GM13977 (cell line): ENCODE results near the gene GTPBP4.
"Not testable (repeated sequence)": the region's sequence is repeated elsewhere in the genome, so short reads cannot be mapped to it uniquely, and the experiment has no call there.

ENCODE experiments used
- DNase-seq: peaks from one replicate; pipeline ENCODE4 v3.0.0; 2012; ENCODE audit warnings: low spot score
- in situ Hi-C: fragments of 300-500 bp; cut with MboI; formaldehyde crosslinking; loops from one replicate; pipeline ENCODE4 v1.12.0; 2022; ENCODE audit warnings: low sequenced_read_pairs, low pct_unique_long_range_greater_than_20kb, mixed read lengths, inconsistent platforms; ENCODE audit not compliant: unreplicated experiment
- TF ChIP-seq, protein P1 (sequence below): IDR thresholded peaks from 2 replicates; pipeline ENCODE4 v1.5.1; 2012; ENCODE audit warnings: mild to moderate bottlenecking, control low read depth; ENCODE audit not compliant: insufficient read depth; ENCODE audit errors: extremely low read depth, missing control alignments

Gene GTPBP4

DNA sequence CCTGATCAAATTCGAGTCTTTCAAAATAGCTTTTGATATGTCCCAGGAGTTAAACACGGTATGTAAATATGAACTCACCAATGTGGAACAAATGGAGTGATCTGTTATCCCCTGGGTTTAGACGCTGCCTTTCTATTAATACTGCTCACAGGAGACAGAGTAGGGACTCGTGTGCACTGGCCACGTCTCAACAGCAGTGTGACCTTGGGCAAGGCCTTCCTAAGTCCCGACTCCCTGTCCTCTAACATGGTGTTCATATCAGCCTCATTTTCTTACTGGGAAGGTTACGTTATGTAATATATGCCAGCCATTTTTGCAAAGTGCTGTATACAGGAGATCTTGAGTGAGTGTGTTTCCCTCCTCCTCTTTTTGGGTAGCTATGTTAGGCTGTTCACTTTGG is 69.8 kb downstream of the GTPBP4 start:
- TF ChIP-seq, protein P1, sequence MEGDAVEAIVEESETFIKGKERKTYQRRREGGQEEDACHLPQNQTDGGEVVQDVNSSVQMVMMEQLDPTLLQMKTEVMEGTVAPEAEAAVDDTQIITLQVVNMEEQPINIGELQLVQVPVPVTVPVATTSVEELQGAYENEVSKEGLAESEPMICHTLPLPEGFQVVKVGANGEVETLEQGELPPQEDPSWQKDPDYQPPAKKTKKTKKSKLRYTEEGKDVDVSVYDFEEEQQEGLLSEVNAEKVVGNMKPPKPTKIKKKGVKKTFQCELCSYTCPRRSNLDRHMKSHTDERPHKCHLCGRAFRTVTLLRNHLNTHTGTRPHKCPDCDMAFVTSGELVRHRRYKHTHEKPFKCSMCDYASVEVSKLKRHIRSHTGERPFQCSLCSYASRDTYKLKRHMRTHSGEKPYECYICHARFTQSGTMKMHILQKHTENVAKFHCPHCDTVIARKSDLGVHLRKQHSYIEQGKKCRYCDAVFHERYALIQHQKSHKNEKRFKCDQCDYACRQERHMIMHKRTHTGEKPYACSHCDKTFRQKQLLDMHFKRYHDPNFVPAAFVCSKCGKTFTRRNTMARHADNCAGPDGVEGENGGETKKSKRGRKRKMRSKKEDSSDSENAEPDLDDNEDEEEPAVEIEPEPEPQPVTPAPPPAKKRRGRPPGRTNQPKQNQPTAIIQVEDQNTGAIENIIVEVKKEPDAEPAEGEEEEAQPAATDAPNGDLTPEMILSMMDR: no peak
- DNase-seq: no peak
- in situ Hi-C loops: no loop called here

DNA sequence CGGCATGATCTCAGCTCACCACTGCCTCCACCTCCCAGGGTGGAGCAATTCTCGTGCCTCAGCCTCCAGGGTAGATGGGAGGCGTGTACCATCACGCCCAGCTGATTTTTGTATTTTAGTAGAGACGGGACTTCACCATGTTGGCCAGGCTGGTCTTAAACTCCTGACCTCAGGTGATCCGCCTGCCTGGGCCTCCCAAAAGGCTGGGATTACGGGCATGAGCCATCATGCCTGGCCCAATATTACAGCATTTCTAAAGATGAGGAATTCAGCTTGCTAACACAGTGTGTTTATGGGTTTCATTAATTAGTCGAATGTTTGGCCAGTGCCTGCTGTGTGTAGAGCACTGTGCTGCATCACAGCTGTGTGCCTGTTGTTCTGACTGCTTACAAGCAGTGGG is 71.7 kb downstream of the GTPBP4 start:
- TF ChIP-seq, protein P1: no peak
- no peak for DNase-seq
- in situ Hi-C loops: no loop called here

DNA sequence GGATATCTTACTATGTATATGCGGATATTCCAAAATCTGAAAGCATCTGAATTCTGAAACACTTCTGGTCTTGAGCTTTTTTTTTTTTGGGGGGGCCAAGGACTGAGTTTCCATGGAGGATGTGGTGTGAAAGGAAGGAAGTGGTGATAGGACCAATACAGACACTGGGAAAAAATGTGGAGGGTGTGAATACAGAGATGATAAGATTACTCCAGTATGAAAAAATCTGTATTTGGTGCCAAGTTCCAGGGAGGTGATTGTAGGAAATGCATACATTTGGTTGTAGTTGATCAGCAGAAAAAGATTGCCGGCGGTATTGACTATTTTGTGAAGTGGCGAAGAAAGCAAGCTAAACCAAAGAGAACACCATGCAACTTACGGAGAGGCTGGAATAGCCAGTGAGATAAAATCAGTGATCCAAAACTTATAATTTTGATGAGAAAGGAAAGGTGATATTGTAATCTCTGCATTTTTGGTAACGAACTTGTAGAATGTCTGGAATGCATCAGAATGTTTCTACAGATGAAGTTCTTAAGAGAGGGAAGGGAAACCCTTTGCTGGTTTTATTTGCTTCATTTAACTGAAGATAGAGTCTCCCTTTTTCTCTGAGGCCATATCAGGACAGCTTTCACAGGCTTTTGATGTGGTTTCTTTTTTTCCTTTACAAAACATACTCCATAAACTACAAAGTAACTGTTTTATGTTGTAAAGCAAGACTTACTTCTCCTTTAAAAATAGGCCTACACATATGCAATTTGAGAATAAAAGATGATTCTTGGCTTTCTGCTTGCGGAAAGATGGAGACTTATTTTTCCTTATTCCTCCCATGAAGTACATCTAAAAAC is 73.9 kb downstream of the GTPBP4 start:
- DNase-seq: no peak
- in situ Hi-C loops: no loop called here
- TF ChIP-seq, protein P1: no peak

DNA sequence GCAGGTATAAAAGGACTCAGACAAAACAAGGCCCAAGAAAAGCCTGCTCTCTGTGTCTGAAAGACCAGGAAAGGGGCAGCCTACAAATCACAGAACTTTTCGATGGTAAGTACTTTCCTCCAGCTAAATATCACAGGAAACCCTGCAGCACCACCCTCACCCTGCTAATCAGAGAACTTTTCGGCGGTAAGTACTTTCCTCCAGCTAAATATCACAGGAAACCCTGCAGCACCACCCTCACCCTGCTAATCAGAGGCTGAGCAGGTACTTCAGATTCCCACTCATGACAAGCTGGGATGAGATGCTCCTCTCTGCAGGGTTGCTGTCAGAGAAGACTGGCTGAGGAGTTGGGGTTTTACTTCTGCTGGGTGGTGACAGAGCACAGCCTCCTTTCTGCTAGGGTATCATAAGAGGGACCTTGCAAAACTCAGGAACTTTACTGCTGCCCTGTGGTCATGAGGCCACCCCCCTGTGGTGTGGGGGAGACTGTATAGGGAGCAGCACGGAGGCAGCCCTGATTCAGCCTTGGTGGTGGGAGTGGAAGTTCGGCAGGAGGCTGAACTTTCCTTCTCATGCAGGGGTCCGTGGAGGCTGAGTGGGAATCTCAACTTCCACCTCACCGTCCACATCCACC is 75.1 kb downstream of the GTPBP4 start:
- DNase-seq: no peak
- in situ Hi-C loops: no loop called here
- TF ChIP-seq, protein P1: no peak

DNA sequence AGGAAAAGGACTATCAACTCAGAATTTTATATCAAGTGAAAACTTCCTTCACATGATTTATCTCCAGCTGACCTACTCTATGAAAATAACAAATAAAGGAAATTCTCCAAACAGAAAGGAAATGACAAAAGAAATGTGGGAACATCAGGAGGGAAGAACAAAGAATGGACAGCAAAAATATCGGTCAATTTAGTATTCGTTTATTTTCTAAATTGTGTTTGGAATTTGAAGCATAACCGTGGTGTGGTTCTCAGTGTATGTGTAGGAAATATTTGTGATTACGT is 76.7 kb downstream of the GTPBP4 start:
- no peak for DNase-seq
- in situ Hi-C loops: no loop called here
- TF ChIP-seq, protein P1: no peak

DNA sequence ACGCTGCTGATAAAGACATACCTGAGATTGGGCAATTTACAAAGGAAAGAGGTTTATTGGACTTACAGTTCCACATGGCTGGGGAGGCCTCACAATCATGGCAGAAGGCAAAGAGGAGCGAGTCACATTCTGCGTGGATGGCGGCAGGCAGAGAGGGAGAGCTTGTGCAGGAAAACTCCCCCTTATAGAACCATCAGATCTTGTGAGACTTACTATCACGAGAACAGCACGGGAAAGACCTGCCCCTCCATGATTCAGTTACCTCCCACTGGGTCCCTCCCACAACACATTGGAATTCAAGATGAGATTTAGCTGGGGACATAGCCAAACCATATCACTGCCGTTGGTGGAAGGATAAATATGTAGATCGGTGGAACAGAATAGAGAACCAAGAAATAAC is 78.5 kb downstream of the GTPBP4 start:
- DNase-seq, in situ Hi-C loops: not testable (repeated sequence)
